Upper lobe of left lung (tissue), 4 donors: ENCODE data around the gene ZNF783.

Experiments
- POLR2A ChIP-seq, 4 donors: fragments of 450-650 bp; IDR thresholded peaks; one replicate each; pipeline ENCODE4 v1.5.1; 2016 to 2017; ENCODE audit warnings: antibody characterized with exemption in 4 of 4, mild to moderate bottlenecking in 2 of 4
- TF ChIP-seq, protein P1 (sequence below), 6 experiments: fragments of 450-650 bp in 4 of 6; fragments of 200-600 bp in 2 of 6; sonication (generic) in 2 of 6; IDR thresholded peaks; one replicate each; pipeline ENCODE4 v1.5.1; 2016 to 2019; ENCODE audit warnings: antibody characterized with exemption in 6 of 6

DNA sequence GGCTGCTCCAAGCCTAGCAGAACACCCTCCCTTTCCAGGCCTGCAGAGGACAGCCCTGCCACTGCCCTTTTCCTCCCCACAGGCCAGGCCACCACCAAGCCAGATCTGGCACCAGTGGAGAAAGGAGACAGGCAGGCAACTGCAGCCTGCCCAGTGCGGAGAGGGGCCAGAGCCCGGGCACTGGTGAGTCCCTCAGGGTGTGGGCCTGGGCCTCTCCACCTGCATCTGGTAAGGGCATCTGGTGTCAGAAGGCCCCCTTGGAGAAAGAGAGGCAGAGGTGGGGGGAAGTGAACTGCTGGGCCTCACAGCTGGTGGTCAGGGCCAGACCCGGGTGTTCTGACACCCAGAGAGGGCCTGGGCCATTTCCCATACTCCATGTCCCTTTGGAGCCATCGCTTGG, 27.9 kb downstream of the ZNF783 start:
- TF ChIP-seq, protein P1, sequence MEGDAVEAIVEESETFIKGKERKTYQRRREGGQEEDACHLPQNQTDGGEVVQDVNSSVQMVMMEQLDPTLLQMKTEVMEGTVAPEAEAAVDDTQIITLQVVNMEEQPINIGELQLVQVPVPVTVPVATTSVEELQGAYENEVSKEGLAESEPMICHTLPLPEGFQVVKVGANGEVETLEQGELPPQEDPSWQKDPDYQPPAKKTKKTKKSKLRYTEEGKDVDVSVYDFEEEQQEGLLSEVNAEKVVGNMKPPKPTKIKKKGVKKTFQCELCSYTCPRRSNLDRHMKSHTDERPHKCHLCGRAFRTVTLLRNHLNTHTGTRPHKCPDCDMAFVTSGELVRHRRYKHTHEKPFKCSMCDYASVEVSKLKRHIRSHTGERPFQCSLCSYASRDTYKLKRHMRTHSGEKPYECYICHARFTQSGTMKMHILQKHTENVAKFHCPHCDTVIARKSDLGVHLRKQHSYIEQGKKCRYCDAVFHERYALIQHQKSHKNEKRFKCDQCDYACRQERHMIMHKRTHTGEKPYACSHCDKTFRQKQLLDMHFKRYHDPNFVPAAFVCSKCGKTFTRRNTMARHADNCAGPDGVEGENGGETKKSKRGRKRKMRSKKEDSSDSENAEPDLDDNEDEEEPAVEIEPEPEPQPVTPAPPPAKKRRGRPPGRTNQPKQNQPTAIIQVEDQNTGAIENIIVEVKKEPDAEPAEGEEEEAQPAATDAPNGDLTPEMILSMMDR (IDR thresholded peaks at IDR 0.05), result no peak
- TF ChIP-seq POLR2A (IDR thresholded peaks at IDR 0.05), result no peak
